Prostate gland (tissue), 2 donors: Measurements from ENCODE around the gene ABL2. TPM values are rescaled to one million over a fixed set of nuclear protein-coding genes. Genes with fewer than 3 reads are reported as not detected.

Source experiments
- DNase-seq: peaks from one replicate; pipeline ENCODE4 v3.0.0-alpha.2; 2019; ENCODE audit warnings: low spot score
- H3K27ac ChIP-seq, 2 donors: fragments of 200-600 bp; sonication (generic); 2 replicates each; pipeline ENCODE4 v1.5.1; 2017 to 2019
- H3K27me3 ChIP-seq: fragments of 200-600 bp; sonication (generic); replicated peaks from 2 replicates; pipeline ENCODE4 v1.5.1; 2019; ENCODE audit not compliant: insufficient read depth
- H3K36me3 ChIP-seq, 2 donors: fragments of 200-600 bp; sonication (generic); 1 replicate in 1 of 2; 2 replicates in 1 of 2; pipeline versions ENCODE4 v1.5.1 to v1.8.1; 2017 to 2019
- H3K4me1 ChIP-seq: fragments of 200-600 bp; sonication (generic); replicated peaks from 2 replicates; pipeline ENCODE4 v1.5.1; 2019
- H3K4me3 ChIP-seq, 2 donors: fragments of 200-600 bp; sonication (generic); 2 replicates each; pipeline ENCODE4 v1.5.1; 2017 to 2019
- H3K9me3 ChIP-seq: fragments of 200-600 bp; sonication (generic); 2 replicates; pipeline ENCODE4 v1.5.1; 2017
- POLR2A ChIP-seq: fragments of 450-650 bp; IDR thresholded peaks from one replicate; pipeline ENCODE4 v1.6.1; 2016; ENCODE audit warnings: antibody characterized with exemption, mild to moderate bottlenecking
- POLR2AphosphoS5 ChIP-seq: sonication (generic); formaldehyde crosslinking; IDR thresholded peaks from one replicate; pipeline ENCODE4 v1.6.1; 2017; ENCODE audit warnings: antibody characterized with exemption
- WGBS: methylation state at CpG from one replicate; pipeline ENCODE4 v1.1.5; 2018; 5-methylcytosine and 5-hydroxymethylcytosine counted together
- intact Hi-C: fragments of 100-400 bp; cut with DNase I; formaldehyde crosslinking; loops from one replicate; pipeline ENCODE4 v1.14.2; 2022
- total RNA-seq, 2 donors: library from RNA; depleted of rRNA; stranded (reverse); fragments of >200 nt; gene quantifications; one replicate each; pipeline ENCODE4 v1.1.0, GENCODE V29; 2016
- TF ChIP-seq, protein P1 (sequence below), 4 experiments: fragments of 200-600 bp in 2 of 4; fragments of 450-650 bp in 2 of 4; sonication (generic) in 2 of 4; IDR thresholded peaks; 1 replicate in 3 of 4; 2 replicates in 1 of 4; pipeline ENCODE4 v1.5.1; 2016 to 2019; ENCODE audit warnings: antibody characterized with exemption in 4 of 4, mild to moderate bottlenecking in 2 of 4, moderate library complexity in 2 of 4

ABL2 gene
- total RNA-seq, 2 donors from 2014 or later: 12.1 to 18.4 TPM

DNA sequence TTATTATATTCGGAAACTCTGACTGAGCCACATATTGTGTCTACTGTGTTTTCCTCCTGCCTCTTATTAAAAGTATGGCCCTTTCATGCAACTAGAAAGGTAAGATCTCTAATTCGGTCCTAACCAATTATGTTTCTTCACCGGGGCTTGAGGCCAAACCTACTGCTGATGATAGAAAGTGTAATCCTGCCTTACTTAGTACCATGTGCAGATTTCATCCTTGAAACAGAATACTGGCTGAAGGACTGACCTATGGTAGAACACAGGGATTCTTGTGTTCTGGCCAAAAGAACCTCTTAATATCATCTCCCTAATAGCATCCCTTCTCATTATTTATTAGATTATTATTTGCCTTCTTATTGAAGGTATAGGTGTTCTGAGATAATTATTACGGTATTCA, 75.0 kb downstream of the ABL2 start:
- no peaks in the 10 kb centered on the region for H3K27me3 ChIP-seq
- no peak for DNase-seq
- H3K4me3 ChIP-seq: no peak overlapping the region
- WGBS: 81% methylated on average over 4 of the region's 4 CpGs
- no peaks in the 10 kb centered on the region for H3K9me3 ChIP-seq
- no peaks in the 10 kb centered on the region for H3K4me1 ChIP-seq
- no peak overlapping the region for H3K27ac ChIP-seq
- no peaks in the 10 kb centered on the region for H3K36me3 ChIP-seq
- intact Hi-C loops: no loop called here
- TF ChIP-seq POLR2A (no peak), POLR2AphosphoS5 (no peak)
- TF ChIP-seq, protein P1, sequence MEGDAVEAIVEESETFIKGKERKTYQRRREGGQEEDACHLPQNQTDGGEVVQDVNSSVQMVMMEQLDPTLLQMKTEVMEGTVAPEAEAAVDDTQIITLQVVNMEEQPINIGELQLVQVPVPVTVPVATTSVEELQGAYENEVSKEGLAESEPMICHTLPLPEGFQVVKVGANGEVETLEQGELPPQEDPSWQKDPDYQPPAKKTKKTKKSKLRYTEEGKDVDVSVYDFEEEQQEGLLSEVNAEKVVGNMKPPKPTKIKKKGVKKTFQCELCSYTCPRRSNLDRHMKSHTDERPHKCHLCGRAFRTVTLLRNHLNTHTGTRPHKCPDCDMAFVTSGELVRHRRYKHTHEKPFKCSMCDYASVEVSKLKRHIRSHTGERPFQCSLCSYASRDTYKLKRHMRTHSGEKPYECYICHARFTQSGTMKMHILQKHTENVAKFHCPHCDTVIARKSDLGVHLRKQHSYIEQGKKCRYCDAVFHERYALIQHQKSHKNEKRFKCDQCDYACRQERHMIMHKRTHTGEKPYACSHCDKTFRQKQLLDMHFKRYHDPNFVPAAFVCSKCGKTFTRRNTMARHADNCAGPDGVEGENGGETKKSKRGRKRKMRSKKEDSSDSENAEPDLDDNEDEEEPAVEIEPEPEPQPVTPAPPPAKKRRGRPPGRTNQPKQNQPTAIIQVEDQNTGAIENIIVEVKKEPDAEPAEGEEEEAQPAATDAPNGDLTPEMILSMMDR (IDR thresholded peaks at IDR 0.05): no peak

DNA sequence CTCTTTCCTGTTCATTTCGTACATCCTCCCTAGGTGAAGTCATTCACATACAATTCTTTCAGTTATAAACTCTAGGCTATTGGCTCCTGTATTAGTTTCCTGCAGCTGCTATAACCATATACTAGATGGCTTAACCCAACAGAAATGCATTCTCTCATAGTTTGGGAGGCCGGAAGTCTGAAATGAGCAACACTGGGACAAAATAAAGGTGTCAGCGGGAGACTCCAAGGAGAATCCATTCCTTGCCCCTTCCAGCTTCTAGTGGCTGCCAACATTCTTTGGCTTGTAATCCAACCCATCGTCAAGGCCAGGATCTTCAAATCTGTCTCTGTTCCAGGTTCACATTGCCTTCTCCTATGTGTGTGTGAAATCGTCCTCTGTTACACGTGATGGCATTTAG, 76.3 kb downstream of the ABL2 start:
- TF ChIP-seq POLR2AphosphoS5 (no peak), POLR2A (no peak)
- TF ChIP-seq, protein P1 (IDR thresholded peaks at IDR 0.05): no peak
- 68% methylated on average over 6 of the region's 6 CpGs for WGBS
- H3K4me3 ChIP-seq: no peak overlapping the region
- no peak overlapping the region for H3K27ac ChIP-seq
- intact Hi-C loops: no loop called here
- DNase-seq: no peak
- H3K27me3 ChIP-seq: no peaks in the 10 kb centered on the region
- H3K36me3 ChIP-seq: no peaks in the 10 kb centered on the region
- no peaks in the 10 kb centered on the region for H3K9me3 ChIP-seq
- no peaks in the 10 kb centered on the region for H3K4me1 ChIP-seq

DNA sequence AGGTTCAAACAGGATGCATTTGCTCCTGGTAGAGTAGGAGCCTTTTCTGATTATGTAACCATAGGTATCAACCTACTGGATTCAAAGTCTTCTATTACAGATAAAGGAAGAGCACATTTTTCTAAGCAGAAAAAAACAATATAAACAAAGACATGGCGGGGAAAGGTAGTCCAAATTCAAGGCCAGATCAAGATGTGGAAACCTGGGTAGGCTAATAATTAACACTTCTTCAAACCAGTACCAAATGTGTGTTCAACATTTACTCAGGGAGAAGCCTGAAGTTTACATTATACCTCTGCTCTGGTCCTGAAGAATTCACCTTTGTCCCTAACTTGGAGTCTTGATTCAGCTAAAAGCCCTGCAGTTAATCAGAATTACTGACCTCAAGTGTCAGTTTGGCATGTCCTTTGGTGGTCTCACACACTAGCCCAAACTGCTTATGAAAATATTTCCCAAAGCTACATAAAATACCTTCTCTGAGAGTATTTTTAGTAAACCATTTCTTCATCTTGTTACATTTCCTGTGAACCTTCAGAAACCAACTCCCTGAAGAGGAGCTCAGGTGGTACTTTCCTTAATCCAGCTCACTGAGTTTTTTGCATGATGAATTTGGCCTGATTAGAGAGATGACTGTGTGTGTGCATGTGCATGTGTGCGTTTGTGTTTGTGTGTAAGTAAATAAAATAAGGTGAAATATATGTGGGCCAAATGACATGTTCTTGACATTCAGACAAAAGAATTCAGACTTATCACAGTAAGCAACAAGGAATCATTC, 77.4 kb downstream of the ABL2 start:
- intact Hi-C loops: no loop called here
- H3K4me3 ChIP-seq: no peak overlapping the region
- TF ChIP-seq POLR2AphosphoS5: no peak
- TF ChIP-seq, protein P1 (IDR thresholded peaks at IDR 0.05): no peak
- TF ChIP-seq POLR2A: no peak
- H3K9me3 ChIP-seq: no peaks in the 10 kb centered on the region
- H3K27me3 ChIP-seq: no peaks in the 10 kb centered on the region
- 74% methylated on average over 2 of the region's 2 CpGs for WGBS
- H3K27ac ChIP-seq: no peak overlapping the region
- no peaks in the 10 kb centered on the region for H3K36me3 ChIP-seq
- DNase-seq: no peak
- no peaks in the 10 kb centered on the region for H3K4me1 ChIP-seq

DNA sequence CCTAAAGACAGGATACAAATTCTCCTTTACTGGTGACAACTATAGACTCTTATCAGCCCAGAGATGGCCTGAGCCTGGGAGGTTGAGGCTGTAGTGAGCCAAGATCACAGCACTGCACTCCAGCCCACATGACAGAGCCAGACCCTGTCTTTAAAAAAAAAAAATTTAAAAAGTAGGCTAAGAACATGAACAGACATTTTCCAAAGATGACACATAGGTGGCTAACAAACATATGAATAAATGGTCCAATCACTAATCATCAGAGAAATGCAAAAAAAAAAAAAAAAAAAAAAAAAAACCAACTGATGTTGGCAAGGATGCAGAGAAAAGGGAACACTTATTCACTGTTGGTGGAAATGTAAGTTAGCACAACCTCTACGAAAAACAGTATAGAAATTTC, 82.6 kb downstream of the ABL2 start:
- Histone ChIP-seq H3K4me3 (no peak overlapping the region), H3K27ac (no peak overlapping the region), H3K4me1 (no peaks in the 10 kb centered on the region), H3K9me3 (no peaks in the 10 kb centered on the region), H3K36me3 (no peaks in the 10 kb centered on the region), H3K27me3 (no peaks in the 10 kb centered on the region)
- intact Hi-C loops: no loop called here
- 90% methylated on average over 1 of the region's 1 CpG for WGBS
- DNase-seq: no peak
- TF ChIP-seq POLR2A: no peak

DNA sequence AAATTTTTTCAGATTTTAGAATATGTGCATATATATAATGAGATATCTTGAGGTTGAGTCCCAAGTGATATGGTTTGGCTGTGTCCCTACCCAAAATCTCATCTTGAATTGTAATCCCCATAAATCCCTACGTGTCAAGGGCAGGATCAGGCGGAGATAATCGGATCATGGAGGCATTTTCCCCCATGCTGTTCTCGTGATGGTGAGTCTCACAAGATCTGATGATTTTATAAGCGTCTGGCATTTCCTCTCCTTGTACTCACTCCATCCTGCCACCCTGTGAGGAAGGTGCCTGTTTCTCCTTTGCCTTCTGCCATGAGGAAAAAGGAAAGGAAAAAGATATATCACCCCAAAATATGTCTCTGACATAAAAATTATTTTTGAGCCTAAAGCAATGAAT, 83.0 kb downstream of the ABL2 start:
- 92% methylated on average over 5 of the region's 5 CpGs for WGBS

More for the DNA sequence above, 83.0 kb downstream of the ABL2 start:
- Histone ChIP-seq H3K36me3 (no peaks in the 10 kb centered on the region), H3K4me1 (no peaks in the 10 kb centered on the region), H3K27me3 (no peaks in the 10 kb centered on the region), H3K9me3 (no peaks in the 10 kb centered on the region), H3K4me3 (no peak overlapping the region), H3K27ac (no peak overlapping the region)
- intact Hi-C loops: no loop called here
- no peak for DNase-seq
- no peak for TF ChIP-seq POLR2AphosphoS5
- TF ChIP-seq, protein P1 (IDR thresholded peaks at IDR 0.05): no peak
- no peak for TF ChIP-seq POLR2A
